Colonic mucosa (tissue), 4 donors: ENCODE measurements around the gene PPP4R4. TPM values are rescaled to one million over a fixed set of nuclear protein-coding genes. Genes with fewer than 3 reads are reported as not detected.
"Not testable (repeated sequence)": the region's sequence is repeated elsewhere in the genome, so short reads cannot be mapped to it uniquely, and the experiment has no call there.

Source experiments
- DNase-seq: peaks from one replicate; pipeline ENCODE4 v3.0.0-alpha.2; 2020
- H3K27ac ChIP-seq: fragments of 200-600 bp; one replicate; pipeline ENCODE4 v1.8.0; 2021
- H3K27me3 ChIP-seq: fragments of 200-600 bp; one replicate; pipeline ENCODE4 v1.8.0; 2021
- H3K36me3 ChIP-seq: fragments of 200-600 bp; one replicate; pipeline ENCODE4 v1.8.0; 2021
- H3K4me1 ChIP-seq: fragments of 200-600 bp; one replicate; pipeline ENCODE4 v1.8.0; 2021; ENCODE audit warnings: mild to moderate bottlenecking
- H3K4me3 ChIP-seq: fragments of 200-600 bp; one replicate; pipeline ENCODE4 v1.8.0; 2021
- H3K9ac ChIP-seq, 2 donors: one replicate each; pipeline ENCODE4 v1.7.0; 2013; ENCODE audit warnings: control low read depth in 2 of 2, low read depth in 2 of 2, low read length in 2 of 2
- H3K9me3 ChIP-seq: fragments of 200-600 bp; one replicate; pipeline ENCODE4 v1.8.0; 2021
- CTCF ChIP-seq: fragments of 200-600 bp; IDR thresholded peaks from one replicate; pipeline ENCODE4 v1.8.0; 2022; ENCODE audit warnings: antibody characterized with exemption, mild to moderate bottlenecking
- intact Hi-C: fragments of 100-400 bp; cut with DNase I; formaldehyde crosslinking; loops from one replicate; pipeline ENCODE4 v1.14.1; 2022
- total RNA-seq, 2 donors: library from RNA; stranded (reverse); fragmentation: NEBNext Ultra II Directional in 1 of 2; extraction: Animal tissue kit (Norgen Biotek cat#: 25700) in 1 of 2; gene quantifications; one replicate each; pipeline ENCODE4 v1.2.1, GENCODE V29; 2021
- donor health status: healthy.
- donor health status: DM: no; HTN: no; CAD: no.
- donor health status: DM: no; HTN: no; CAD: no.

Gene PPP4R4
- total RNA-seq, 2 donors from 2014 or later: 0.27 TPM; not detected in 1

- Histone ChIP-seq H3K4me3 (no peak overlapping the region), H3K27me3 (no peaks in the 10 kb centered on the region), H3K36me3 (no peaks in the 10 kb centered on the region), H3K27ac (no peak overlapping the region), H3K4me1 (no peaks in the 10 kb centered on the region), H3K9me3 (no peaks in the 10 kb centered on the region), H3K9ac (no peak overlapping the region)
- DNase-seq: no peak
- intact Hi-C loops: no loop called here
- no peak for TF ChIP-seq CTCF
Measured at GRCh38 chr14:94145902-94146527, 28.1 kb upstream of the PPP4R4 start.

- Histone ChIP-seq H3K27ac (no peak overlapping the region), H3K27me3 (no peaks in the 10 kb centered on the region), H3K9me3 (no peaks in the 10 kb centered on the region), H3K4me1 (no peaks in the 10 kb centered on the region), H3K9ac (no peak overlapping the region), H3K36me3 (no peaks in the 10 kb centered on the region), H3K4me3 (no peak overlapping the region)
- intact Hi-C loops: no loop called here
- DNase-seq: no peak
- no peak for TF ChIP-seq CTCF
Measured at GRCh38 chr14:94152676-94153075, 21.4 kb upstream of the PPP4R4 start.

- DNase-seq: no peak
- H3K27me3 ChIP-seq: no peaks in the 10 kb centered on the region
- H3K4me1 ChIP-seq: no peaks in the 10 kb centered on the region
- H3K9me3 ChIP-seq: no peaks in the 10 kb centered on the region
- no peak overlapping the region for H3K27ac ChIP-seq
- intact Hi-C loops: no loop called here
- no peak overlapping the region for H3K9ac ChIP-seq
- no peak overlapping the region for H3K4me3 ChIP-seq
- no peak for TF ChIP-seq CTCF
- no peaks in the 10 kb centered on the region for H3K36me3 ChIP-seq
Measured at GRCh38 chr14:94153750-94154342, 20.3 kb upstream of the PPP4R4 start.

GRCh38 chr14:94156143-94156542 is 18.0 kb upstream of the PPP4R4 start:
- H3K4me1 ChIP-seq, intact Hi-C loops, H3K27ac ChIP-seq, H3K9me3 ChIP-seq, DNase-seq, H3K9ac ChIP-seq, H3K27me3 ChIP-seq, H3K4me3 ChIP-seq, H3K36me3 ChIP-seq: not testable (repeated sequence)

- Histone ChIP-seq H3K27me3 (no peaks in the 10 kb centered on the region), H3K9ac (no peak overlapping the region), H3K4me1 (no peaks in the 10 kb centered on the region), H3K9me3 (no peaks in the 10 kb centered on the region), H3K36me3 (no peaks in the 10 kb centered on the region), H3K4me3 (no peak overlapping the region), H3K27ac (no peak overlapping the region)
- TF ChIP-seq CTCF: no peak
- intact Hi-C loops: no loop called here
- DNase-seq: no peak
Measured at GRCh38 chr14:94157197-94157596, 16.9 kb upstream of the PPP4R4 start.

GRCh38 chr14:94158239-94158883 is 15.8 kb upstream of the PPP4R4 start:
- Histone ChIP-seq H3K36me3 (no peaks in the 10 kb centered on the region), H3K9ac (no peak overlapping the region), H3K27ac (no peak overlapping the region), H3K4me3 (no peak overlapping the region), H3K27me3 (no peaks in the 10 kb centered on the region), H3K4me1 (no peaks in the 10 kb centered on the region), H3K9me3 (no peaks in the 10 kb centered on the region)
- TF ChIP-seq CTCF: no peak
- no peak for DNase-seq
- intact Hi-C loops: no loop called here
